HepG2 (cell line): ENCODE data around the gene CNRIP1. TPM values are rescaled to one million over a fixed set of nuclear protein-coding genes. Genes with fewer than 3 reads are reported as not detected.

Source experiments
- AHDC1 ChIP-seq: sonication (generic); formaldehyde crosslinking; IDR thresholded peaks from 2 replicates; pipeline ENCODE4 v1.5.1; 2020; ENCODE audit warnings: mild to moderate bottlenecking, missing genetic modification reagents, borderline replicate concordance
- ARNT2 ChIP-seq: sonication (generic); formaldehyde crosslinking; IDR thresholded peaks from 2 replicates; pipeline ENCODE4 v1.8.0; 2022; ENCODE audit warnings: mild to moderate bottlenecking, low read depth, missing genetic modification reagents, moderate library complexity
- KDM5A ChIP-seq: fragments of 200-600 bp; sonication (generic); IDR thresholded peaks from 2 replicates; pipeline ENCODE4 v1.7.0; 2018; ENCODE audit warnings: antibody characterized with exemption, mild to moderate bottlenecking, low read length, borderline replicate concordance
- SNAPC4 ChIP-seq: sonication (generic); formaldehyde crosslinking; IDR thresholded peaks from 2 replicates; pipeline ENCODE4 v1.4.0; 2020; ENCODE audit warnings: mild to moderate bottlenecking, missing genetic modification reagents
- ZFP62 ChIP-seq: sonication (generic); formaldehyde crosslinking; IDR thresholded peaks from 2 replicates; pipeline ENCODE4 v1.4.0; 2020; ENCODE audit warnings: missing genetic modification reagents
- ZMYM4 ChIP-seq: sonication (generic); formaldehyde crosslinking; IDR thresholded peaks from 2 replicates; pipeline ENCODE4 v1.8.1; 2023; ENCODE audit warnings: mild to moderate bottlenecking, missing genetic modification reagents
- ZNF101 ChIP-seq: sonication (generic); formaldehyde crosslinking; IDR thresholded peaks from 2 replicates; pipeline ENCODE4 v1.4.0; 2020; ENCODE audit warnings: mild to moderate bottlenecking, low read depth, missing genetic modification reagents, borderline replicate concordance
- ZNF18 ChIP-seq: sonication (generic); formaldehyde crosslinking; IDR thresholded peaks from 2 replicates; pipeline ENCODE4 v1.8.0; 2022; ENCODE audit warnings: mild to moderate bottlenecking, missing genetic modification reagents; ENCODE audit not compliant: insufficient replicate concordance
- ZNF572 ChIP-seq: sonication (generic); formaldehyde crosslinking; IDR thresholded peaks from 2 replicates; pipeline ENCODE4 v1.5.1; 2020; ENCODE audit warnings: mild to moderate bottlenecking, missing genetic modification reagents
- ZNF704 ChIP-seq: sonication (generic); formaldehyde crosslinking; IDR thresholded peaks from 2 replicates; pipeline ENCODE4 v1.8.1; 2023; ENCODE audit warnings: mild to moderate bottlenecking, inconsistent platforms, moderate library complexity, missing genetic modification reagents, borderline replicate concordance
- ZNF768 ChIP-seq: sonication (generic); formaldehyde crosslinking; IDR thresholded peaks from 2 replicates; pipeline ENCODE4 v1.4.0; 2020; ENCODE audit warnings: missing genetic modification reagents
- ZNF775 ChIP-seq: sonication (generic); formaldehyde crosslinking; IDR thresholded peaks from 2 replicates; pipeline ENCODE4 v1.4.0; 2020; ENCODE audit warnings: missing genetic modification reagents, mild to moderate bottlenecking, moderate library complexity, borderline replicate concordance
- ZZZ3 ChIP-seq: sonication (generic); formaldehyde crosslinking; IDR thresholded peaks from 2 replicates; pipeline ENCODE4 v1.4.0; 2020; ENCODE audit warnings: missing genetic modification reagents, mild to moderate bottlenecking, borderline replicate concordance
- polyA plus RNA-seq, 8 experiments: library from polyadenylated mRNA; depleted of rRNA in 3 of 8; stranded (reverse) in 7 of 8; unstranded in 1 of 8; fragments of >200 nt; fragmentation: Illumina TruSeq in 4 of 8; extraction: Trizol in 4 of 8; gene quantifications; 2 replicates each; pipeline versions ENCODE4 v1.2.1 to v1.2.3, GENCODE V29; 2011 to 2016; ENCODE audit warnings: low read depth in 4 of 8, missing spikeins in 1 of 8, mixed read lengths in 1 of 8; ENCODE audit not compliant: insufficient read depth in 1 of 8
- total RNA-seq, 5 experiments: library from RNA; depleted of rRNA; stranded (reverse); fragments of >200 nt; fragmentation: Illumina TruSeq; extraction: Trizol; gene quantifications; 2 replicates each; pipeline ENCODE4 v1.2.3, GENCODE V29; 2016; ENCODE audit warnings: low read depth in 1 of 5

CNRIP1 gene
- total and polyA plus RNA-seq, 2 of the 13 experiments (the other 11 are each of a cell fraction or from before 2014, with no cell fraction given) = not detected

- peak; percentile 69 for TF ChIP-seq SNAPC4
- no peak; the same call in 1 of the 2 replicates for TF ChIP-seq ZNF704
- TF ChIP-seq ZFP62 (CRISPR knock-in tag) = no peak
- TF ChIP-seq AHDC1 = peak; percentile 72; the same call in 1 of the 2 replicates
- peak; percentile 88 for TF ChIP-seq ZMYM4 (CRISPR knock-in tag)
- TF ChIP-seq ZNF101 (CRISPR knock-in tag) = no peak
- 0 out of 2 replicates have a peak, but pooled peaks have one; percentile 49 for TF ChIP-seq ZNF572
- no peak; the same call in 1 of the 2 replicates for TF ChIP-seq ZNF768 (CRISPR knock-in tag)
- no peak for TF ChIP-seq ZNF775
- TF ChIP-seq ARNT2 = peak; percentile 94; the same call in 1 of the 2 replicates
- TF ChIP-seq KDM5A = no peak
- TF ChIP-seq ZZZ3 (CRISPR knock-in tag) = peak; percentile 71
- TF ChIP-seq ZNF18 (CRISPR knock-in tag) = peak; percentile 88
Observed at GRCh38 chr2:68252400-68253218, 67.1 kb downstream of the CNRIP1 start, which contains the start of gene PPP3R1 (continued).
